HEK293 (cell line): ENCODE results near the gene PCSK6.
"Not testable (repeated sequence)": the region's sequence is repeated elsewhere in the genome, so short reads cannot be mapped to it uniquely, and the experiment has no call there.

Experiments
- CTCF ChIA-PET: fragments of 350-600 bp; formaldehyde crosslinking; extraction: SDS; loops from one replicate; lab custom pipeline; 2021; ENCODE audit warnings: antibody characterized with exemption; lab: Yijun Ruan, JAX
- POLR2A ChIA-PET: fragments of 300-600 bp; formaldehyde crosslinking; extraction: SDS; loops from one replicate; lab custom pipeline; 2020; ENCODE audit warnings: antibody characterized with exemption, inconsistent platforms; lab: Yijun Ruan, JAX
- H3K27ac ChIP-seq: fragments of 200-500 bp; sonication (Bioruptor generic); 2 replicates; pipeline ENCODE4 v1.5.1; 2014; ENCODE audit warnings: low read depth, low read length, control low read depth, inconsistent platforms; ENCODE audit errors: extremely low read depth
- H3K36me3 ChIP-seq, 2 experiments: fragments of 200-500 bp in 1 of 2; sonication (Bioruptor generic) in 1 of 2; 1 replicate in 1 of 2; 2 replicates in 1 of 2; pipeline ENCODE4 v1.5.1; 2014 to 2017; ENCODE audit warnings: inconsistent platforms in 2 of 2, low read length in 2 of 2; ENCODE audit not compliant: control insufficient read depth in 2 of 2, insufficient read depth in 1 of 2
- H3K4me1 ChIP-seq: fragments of 200-500 bp; sonication (Bioruptor generic); 2 replicates; pipeline ENCODE4 v1.5.1; 2014; ENCODE audit warnings: mild to moderate bottlenecking, low read length, inconsistent platforms; ENCODE audit not compliant: control insufficient read depth, insufficient read depth
- H3K4me3 ChIP-seq: 2 replicates; pipeline ENCODE4 v1.5.1; 2011; ENCODE audit warnings: low read depth, mild to moderate bottlenecking, control low read depth, low read length, moderate library complexity
- H3K9me3 ChIP-seq: fragments of 200-500 bp; sonication (Bioruptor generic); 2 replicates; pipeline ENCODE4 v1.5.1; 2014; ENCODE audit warnings: low read depth, low read length, inconsistent platforms; ENCODE audit not compliant: control insufficient read depth, insufficient read depth
- BCL11A ChIP-seq: fragments of 450-650 bp; formaldehyde crosslinking; IDR thresholded peaks from 2 replicates; pipeline ENCODE4 v1.5.1; 2016; ENCODE audit warnings: low read depth, missing biosample characterization, missing genetic modification characterization
- GLIS2 ChIP-seq: fragments of 450-650 bp; formaldehyde crosslinking; IDR thresholded peaks from 2 replicates; pipeline ENCODE4 v1.5.1; 2016; ENCODE audit warnings: missing biosample characterization, missing genetic modification characterization
- ZNF146 ChIP-seq: fragments of 450-650 bp; formaldehyde crosslinking; IDR thresholded peaks from 2 replicates; pipeline ENCODE4 v1.5.1; 2016; ENCODE audit warnings: missing biosample characterization, missing genetic modification characterization
- ZNF311 ChIP-seq: fragments of 450-650 bp; formaldehyde crosslinking; IDR thresholded peaks from 2 replicates; pipeline ENCODE4 v1.5.1; 2017; ENCODE audit warnings: missing biosample characterization, missing genetic modification characterization, borderline replicate concordance
- TF ChIP-seq, protein P1 (sequence below): fragments of 450-650 bp; formaldehyde crosslinking; IDR thresholded peaks from 2 replicates; pipeline ENCODE4 v1.5.1; 2016; ENCODE audit warnings: missing biosample characterization, missing genetic modification characterization
- TF ChIP-seq, protein P2 (sequence below): fragments of 450-650 bp; formaldehyde crosslinking; IDR thresholded peaks from 2 replicates; pipeline ENCODE4 v1.5.1; 2017; ENCODE audit warnings: missing biosample characterization, missing genetic modification characterization
- TF ChIP-seq, protein P3 (sequence below): fragments of 450-650 bp; formaldehyde crosslinking; IDR thresholded peaks from 2 replicates; pipeline ENCODE4 v1.5.1; 2016; ENCODE audit warnings: missing biosample characterization, missing genetic modification characterization, borderline replicate concordance
- TF ChIP-seq, protein P4 (sequence below): fragments of 450-650 bp; formaldehyde crosslinking; IDR thresholded peaks from 2 replicates; pipeline ENCODE4 v1.5.1; 2016; ENCODE audit warnings: missing biosample characterization, missing genetic modification characterization
- TF ChIP-seq, protein P5 (sequence below): fragments of 450-650 bp; formaldehyde crosslinking; IDR thresholded peaks from 2 replicates; pipeline ENCODE4 v1.5.1; 2017; ENCODE audit warnings: missing biosample characterization, missing genetic modification characterization

The PCSK6 gene

DNA sequence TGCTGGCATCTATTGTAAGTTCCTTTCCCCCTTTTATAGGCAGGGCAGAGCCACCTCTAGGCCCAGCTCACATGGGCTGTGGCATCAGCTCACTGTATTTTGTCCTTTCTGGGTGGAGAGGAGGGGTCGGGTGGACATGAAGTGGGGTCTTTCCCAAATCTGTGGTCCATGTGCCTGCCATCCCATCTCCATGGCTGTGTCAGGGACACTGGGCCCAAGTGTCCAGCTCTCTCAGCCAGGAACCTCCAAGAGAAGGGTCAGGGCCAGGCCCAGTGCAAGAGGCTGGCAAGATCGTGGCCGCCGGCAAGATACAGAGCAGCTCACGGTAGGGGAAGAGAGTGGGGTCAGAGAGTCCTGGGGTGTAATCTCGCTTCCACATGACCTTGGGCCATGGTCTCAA lies 85.3 kb downstream of the PCSK6 start:
- H3K4me3 ChIP-seq = no peak overlapping the region
- TF ChIP-seq, protein P1, sequence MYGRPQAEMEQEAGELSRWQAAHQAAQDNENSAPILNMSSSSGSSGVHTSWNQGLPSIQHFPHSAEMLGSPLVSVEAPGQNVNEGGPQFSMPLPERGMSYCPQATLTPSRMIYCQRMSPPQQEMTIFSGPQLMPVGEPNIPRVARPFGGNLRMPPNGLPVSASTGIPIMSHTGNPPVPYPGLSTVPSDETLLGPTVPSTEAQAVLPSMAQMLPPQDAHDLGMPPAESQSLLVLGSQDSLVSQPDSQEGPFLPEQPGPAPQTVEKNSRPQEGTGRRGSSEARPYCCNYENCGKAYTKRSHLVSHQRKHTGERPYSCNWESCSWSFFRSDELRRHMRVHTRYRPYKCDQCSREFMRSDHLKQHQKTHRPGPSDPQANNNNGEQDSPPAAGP (tag by site-specific recombination) = no peak
- TF ChIP-seq, protein P2, sequence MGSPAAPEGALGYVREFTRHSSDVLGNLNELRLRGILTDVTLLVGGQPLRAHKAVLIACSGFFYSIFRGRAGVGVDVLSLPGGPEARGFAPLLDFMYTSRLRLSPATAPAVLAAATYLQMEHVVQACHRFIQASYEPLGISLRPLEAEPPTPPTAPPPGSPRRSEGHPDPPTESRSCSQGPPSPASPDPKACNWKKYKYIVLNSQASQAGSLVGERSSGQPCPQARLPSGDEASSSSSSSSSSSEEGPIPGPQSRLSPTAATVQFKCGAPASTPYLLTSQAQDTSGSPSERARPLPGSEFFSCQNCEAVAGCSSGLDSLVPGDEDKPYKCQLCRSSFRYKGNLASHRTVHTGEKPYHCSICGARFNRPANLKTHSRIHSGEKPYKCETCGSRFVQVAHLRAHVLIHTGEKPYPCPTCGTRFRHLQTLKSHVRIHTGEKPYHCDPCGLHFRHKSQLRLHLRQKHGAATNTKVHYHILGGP = no peak
- TF ChIP-seq GLIS2 (tag by site-specific recombination) (no peak), ZNF311 (tag by site-specific recombination) (no peak), BCL11A (tag by site-specific recombination) (no peak)
- TF ChIP-seq, protein P3, sequence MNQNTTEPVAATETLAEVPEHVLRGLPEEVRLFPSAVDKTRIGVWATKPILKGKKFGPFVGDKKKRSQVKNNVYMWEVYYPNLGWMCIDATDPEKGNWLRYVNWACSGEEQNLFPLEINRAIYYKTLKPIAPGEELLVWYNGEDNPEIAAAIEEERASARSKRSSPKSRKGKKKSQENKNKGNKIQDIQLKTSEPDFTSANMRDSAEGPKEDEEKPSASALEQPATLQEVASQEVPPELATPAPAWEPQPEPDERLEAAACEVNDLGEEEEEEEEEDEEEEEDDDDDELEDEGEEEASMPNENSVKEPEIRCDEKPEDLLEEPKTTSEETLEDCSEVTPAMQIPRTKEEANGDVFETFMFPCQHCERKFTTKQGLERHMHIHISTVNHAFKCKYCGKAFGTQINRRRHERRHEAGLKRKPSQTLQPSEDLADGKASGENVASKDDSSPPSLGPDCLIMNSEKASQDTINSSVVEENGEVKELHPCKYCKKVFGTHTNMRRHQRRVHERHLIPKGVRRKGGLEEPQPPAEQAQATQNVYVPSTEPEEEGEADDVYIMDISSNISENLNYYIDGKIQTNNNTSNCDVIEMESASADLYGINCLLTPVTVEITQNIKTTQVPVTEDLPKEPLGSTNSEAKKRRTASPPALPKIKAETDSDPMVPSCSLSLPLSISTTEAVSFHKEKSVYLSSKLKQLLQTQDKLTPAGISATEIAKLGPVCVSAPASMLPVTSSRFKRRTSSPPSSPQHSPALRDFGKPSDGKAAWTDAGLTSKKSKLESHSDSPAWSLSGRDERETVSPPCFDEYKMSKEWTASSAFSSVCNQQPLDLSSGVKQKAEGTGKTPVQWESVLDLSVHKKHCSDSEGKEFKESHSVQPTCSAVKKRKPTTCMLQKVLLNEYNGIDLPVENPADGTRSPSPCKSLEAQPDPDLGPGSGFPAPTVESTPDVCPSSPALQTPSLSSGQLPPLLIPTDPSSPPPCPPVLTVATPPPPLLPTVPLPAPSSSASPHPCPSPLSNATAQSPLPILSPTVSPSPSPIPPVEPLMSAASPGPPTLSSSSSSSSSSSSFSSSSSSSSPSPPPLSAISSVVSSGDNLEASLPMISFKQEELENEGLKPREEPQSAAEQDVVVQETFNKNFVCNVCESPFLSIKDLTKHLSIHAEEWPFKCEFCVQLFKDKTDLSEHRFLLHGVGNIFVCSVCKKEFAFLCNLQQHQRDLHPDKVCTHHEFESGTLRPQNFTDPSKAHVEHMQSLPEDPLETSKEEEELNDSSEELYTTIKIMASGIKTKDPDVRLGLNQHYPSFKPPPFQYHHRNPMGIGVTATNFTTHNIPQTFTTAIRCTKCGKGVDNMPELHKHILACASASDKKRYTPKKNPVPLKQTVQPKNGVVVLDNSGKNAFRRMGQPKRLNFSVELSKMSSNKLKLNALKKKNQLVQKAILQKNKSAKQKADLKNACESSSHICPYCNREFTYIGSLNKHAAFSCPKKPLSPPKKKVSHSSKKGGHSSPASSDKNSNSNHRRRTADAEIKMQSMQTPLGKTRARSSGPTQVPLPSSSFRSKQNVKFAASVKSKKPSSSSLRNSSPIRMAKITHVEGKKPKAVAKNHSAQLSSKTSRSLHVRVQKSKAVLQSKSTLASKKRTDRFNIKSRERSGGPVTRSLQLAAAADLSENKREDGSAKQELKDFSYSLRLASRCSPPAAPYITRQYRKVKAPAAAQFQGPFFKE (tag by site-specific recombination) = no peak
- TF ChIP-seq, protein P4, sequence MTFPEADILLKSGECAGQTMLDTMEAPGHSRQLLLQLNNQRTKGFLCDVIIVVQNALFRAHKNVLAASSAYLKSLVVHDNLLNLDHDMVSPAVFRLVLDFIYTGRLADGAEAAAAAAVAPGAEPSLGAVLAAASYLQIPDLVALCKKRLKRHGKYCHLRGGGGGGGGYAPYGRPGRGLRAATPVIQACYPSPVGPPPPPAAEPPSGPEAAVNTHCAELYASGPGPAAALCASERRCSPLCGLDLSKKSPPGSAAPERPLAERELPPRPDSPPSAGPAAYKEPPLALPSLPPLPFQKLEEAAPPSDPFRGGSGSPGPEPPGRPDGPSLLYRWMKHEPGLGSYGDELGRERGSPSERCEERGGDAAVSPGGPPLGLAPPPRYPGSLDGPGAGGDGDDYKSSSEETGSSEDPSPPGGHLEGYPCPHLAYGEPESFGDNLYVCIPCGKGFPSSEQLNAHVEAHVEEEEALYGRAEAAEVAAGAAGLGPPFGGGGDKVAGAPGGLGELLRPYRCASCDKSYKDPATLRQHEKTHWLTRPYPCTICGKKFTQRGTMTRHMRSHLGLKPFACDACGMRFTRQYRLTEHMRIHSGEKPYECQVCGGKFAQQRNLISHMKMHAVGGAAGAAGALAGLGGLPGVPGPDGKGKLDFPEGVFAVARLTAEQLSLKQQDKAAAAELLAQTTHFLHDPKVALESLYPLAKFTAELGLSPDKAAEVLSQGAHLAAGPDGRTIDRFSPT (tag by site-specific recombination) = no peak
- TF ChIP-seq, protein P5, sequence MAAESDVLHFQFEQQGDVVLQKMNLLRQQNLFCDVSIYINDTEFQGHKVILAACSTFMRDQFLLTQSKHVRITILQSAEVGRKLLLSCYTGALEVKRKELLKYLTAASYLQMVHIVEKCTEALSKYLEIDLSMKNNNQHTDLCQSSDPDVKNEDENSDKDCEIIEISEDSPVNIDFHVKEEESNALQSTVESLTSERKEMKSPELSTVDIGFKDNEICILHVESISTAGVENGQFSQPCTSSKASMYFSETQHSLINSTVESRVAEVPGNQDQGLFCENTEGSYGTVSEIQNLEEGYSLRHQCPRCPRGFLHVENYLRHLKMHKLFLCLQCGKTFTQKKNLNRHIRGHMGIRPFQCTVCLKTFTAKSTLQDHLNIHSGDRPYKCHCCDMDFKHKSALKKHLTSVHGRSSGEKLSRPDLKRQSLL (tag by site-specific recombination) = no peak
- TF ChIP-seq, all 188 proteins: peak for 0
- H3K4me1 ChIP-seq = no peaks in the 10 kb centered on the region
- POLR2A ChIA-PET = no interaction called here
- H3K27ac ChIP-seq = no peak overlapping the region
- no peaks in the 10 kb centered on the region for H3K9me3 ChIP-seq
- CTCF ChIA-PET = no interaction called here
- peaks cover 3 to 31% of the 10 kb centered on the region in 2 experiments; a peak in 2 of 3 replicates for H3K36me3 ChIP-seq

DNA sequence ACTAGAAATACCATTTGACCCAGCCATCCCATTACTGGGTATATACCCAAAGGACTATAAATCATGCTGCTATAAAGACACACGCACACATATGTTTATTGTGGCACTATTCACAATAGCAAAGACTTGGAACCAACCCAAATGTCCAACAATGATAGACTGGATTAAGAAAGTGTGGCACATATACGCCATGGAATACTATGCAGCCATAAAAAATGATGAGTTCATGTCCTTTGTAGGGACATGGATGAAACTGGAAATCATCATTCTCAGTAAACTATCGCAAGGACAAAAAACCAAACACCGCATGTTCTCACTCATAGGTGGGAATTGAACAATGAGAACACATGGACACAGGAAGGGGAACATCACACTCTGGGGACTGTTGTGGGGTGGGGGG lies 86.6 kb downstream of the PCSK6 start:
- H3K4me1 ChIP-seq, CTCF ChIA-PET, H3K27ac ChIP-seq, H3K4me3 ChIP-seq, H3K9me3 ChIP-seq, POLR2A ChIA-PET: not testable (repeated sequence)
- peaks cover 3 to 31% of the 10 kb centered on the region in 2 experiments; a peak in 2 of 3 replicates for H3K36me3 ChIP-seq
- peak; percentile 95 for TF ChIP-seq ZNF146 (tag by site-specific recombination)
